GM20431 (cell line): Measurements from ENCODE around the gene SERPINA6.
"Not testable (repeated sequence)": the region's sequence is repeated elsewhere in the genome, so short reads cannot be mapped to it uniquely, and the experiment has no call there.

Experiments
- in situ Hi-C: fragments of 300-500 bp; cut with MseI, MboI; formaldehyde crosslinking; loops from one replicate; pipeline ENCODE4 v1.15.0; 2020; ENCODE audit warnings: low sequenced_read_pairs; ENCODE audit not compliant: unreplicated experiment

Gene SERPINA6

GRCh38 chr14:94355191-94355794, 32.2 kb upstream of the SERPINA6 start:
- in situ Hi-C loops, result no loop called here

- in situ Hi-C loops, result no loop called here
Measured at GRCh38 chr14:94354638-94355185, 31.6 kb upstream of the SERPINA6 start.

- in situ Hi-C loops, result not testable (repeated sequence)
Measured at GRCh38 chr14:94354190-94354589, 31.1 kb upstream of the SERPINA6 start.

GRCh38 chr14:94349276-94349675, 26.1 kb upstream of the SERPINA6 start:
- in situ Hi-C loops, result no loop called here

- in situ Hi-C loops, result no loop called here
Measured at GRCh38 chr14:94348836-94349235, 25.7 kb upstream of the SERPINA6 start.

GRCh38 chr14:94346841-94347240, 23.7 kb upstream of the SERPINA6 start:
- in situ Hi-C loops, result no loop called here

GRCh38 chr14:94346065-94346786, 23.1 kb upstream of the SERPINA6 start:
- in situ Hi-C loops, result not testable (repeated sequence)

- in situ Hi-C loops, result no loop called here
Measured at GRCh38 chr14:94345344-94346064, 22.4 kb upstream of the SERPINA6 start.

- in situ Hi-C loops, result no loop called here
Measured at GRCh38 chr14:94344389-94344788, 21.3 kb upstream of the SERPINA6 start.

GRCh38 chr14:94343238-94344005, 20.3 kb upstream of the SERPINA6 start:
- in situ Hi-C loops, result no loop called here

GRCh38 chr14:94342334-94342934, 19.3 kb upstream of the SERPINA6 start:
- in situ Hi-C loops, result no loop called here

- in situ Hi-C loops, result no loop called here
Measured at GRCh38 chr14:94341656-94342333, 18.7 kb upstream of the SERPINA6 start.

- in situ Hi-C loops, result no loop called here
Measured at GRCh38 chr14:94340533-94340932, 17.4 kb upstream of the SERPINA6 start.

- in situ Hi-C loops, result no loop called here
Measured at GRCh38 chr14:94338023-94338422, 14.9 kb upstream of the SERPINA6 start.

- in situ Hi-C loops, result no loop called here
Measured at GRCh38 chr14:94337274-94337673, 14.1 kb upstream of the SERPINA6 start.

- in situ Hi-C loops, result no loop called here
Measured at GRCh38 chr14:94334872-94335271, 11.7 kb upstream of the SERPINA6 start.

GRCh38 chr14:94332587-94332986, 9.5 kb upstream of the SERPINA6 start:
- in situ Hi-C loops, result no loop called here

GRCh38 chr14:94332063-94332583, 9.0 kb upstream of the SERPINA6 start:
- in situ Hi-C loops, result no loop called here

- in situ Hi-C loops, result no loop called here
Measured at GRCh38 chr14:94331462-94331861, 8.3 kb upstream of the SERPINA6 start.
